WI38 (cell line): ENCODE data around the gene LHPP.
"Not testable (repeated sequence)": the region's sequence is repeated elsewhere in the genome, so short reads cannot be mapped to it uniquely, and the experiment has no call there.

Experiments
- H3K4me3 ChIP-seq: 2 replicates; pipeline ENCODE4 v1.5.1; 2011; ENCODE audit warnings: low read depth, mild to moderate bottlenecking, control low read depth, low read length
- TF ChIP-seq, protein P1 (sequence below): IDR thresholded peaks from 2 replicates; pipeline ENCODE4 v1.5.1; 2012; ENCODE audit warnings: low read depth, mild to moderate bottlenecking, control low read depth, low read length

LHPP gene

DNA sequence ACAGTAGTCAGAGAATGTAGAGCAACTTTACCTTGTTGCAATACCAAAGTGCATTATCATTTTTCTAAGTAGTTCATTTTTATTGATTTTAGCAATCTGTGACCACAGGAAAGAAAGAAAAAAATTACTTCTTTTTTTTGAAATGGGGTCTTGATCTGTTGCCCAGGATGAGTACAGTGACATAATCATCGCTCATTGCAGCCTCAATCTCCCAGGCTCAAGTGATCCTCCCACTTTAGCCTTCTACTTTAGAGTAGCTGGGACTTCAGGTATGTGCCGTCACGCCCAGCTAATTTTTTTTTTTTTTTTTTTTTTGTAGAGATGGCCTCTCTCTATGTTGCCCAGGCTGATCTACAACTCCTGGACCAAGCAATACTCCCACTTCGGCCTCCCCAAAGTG is 31.5 kb upstream of the LHPP start:
- H3K4me3 ChIP-seq, result no peak overlapping the region
- TF ChIP-seq, protein P1, sequence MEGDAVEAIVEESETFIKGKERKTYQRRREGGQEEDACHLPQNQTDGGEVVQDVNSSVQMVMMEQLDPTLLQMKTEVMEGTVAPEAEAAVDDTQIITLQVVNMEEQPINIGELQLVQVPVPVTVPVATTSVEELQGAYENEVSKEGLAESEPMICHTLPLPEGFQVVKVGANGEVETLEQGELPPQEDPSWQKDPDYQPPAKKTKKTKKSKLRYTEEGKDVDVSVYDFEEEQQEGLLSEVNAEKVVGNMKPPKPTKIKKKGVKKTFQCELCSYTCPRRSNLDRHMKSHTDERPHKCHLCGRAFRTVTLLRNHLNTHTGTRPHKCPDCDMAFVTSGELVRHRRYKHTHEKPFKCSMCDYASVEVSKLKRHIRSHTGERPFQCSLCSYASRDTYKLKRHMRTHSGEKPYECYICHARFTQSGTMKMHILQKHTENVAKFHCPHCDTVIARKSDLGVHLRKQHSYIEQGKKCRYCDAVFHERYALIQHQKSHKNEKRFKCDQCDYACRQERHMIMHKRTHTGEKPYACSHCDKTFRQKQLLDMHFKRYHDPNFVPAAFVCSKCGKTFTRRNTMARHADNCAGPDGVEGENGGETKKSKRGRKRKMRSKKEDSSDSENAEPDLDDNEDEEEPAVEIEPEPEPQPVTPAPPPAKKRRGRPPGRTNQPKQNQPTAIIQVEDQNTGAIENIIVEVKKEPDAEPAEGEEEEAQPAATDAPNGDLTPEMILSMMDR, result no peak

DNA sequence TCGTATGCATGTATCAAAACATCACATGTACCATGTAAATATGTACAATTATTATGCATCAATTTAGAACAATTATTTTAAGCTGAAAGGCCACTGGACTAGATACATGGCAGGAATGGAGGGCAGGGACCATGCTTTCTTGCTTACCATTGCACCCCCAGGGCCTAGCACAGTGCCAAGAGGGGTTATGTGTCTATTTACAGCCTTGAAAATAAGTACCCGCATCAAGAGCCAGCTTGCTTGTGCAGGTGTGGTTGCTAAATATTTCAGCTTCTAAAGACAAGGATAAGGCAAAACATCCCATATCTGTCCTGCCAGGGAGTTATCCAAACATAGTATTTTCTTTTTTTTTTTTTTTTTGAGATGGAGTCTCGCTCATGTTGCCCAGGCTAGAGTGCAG is 28.2 kb upstream of the LHPP start:
- no peak overlapping the region for H3K4me3 ChIP-seq
- TF ChIP-seq, protein P1, result no peak

- H3K4me3 ChIP-seq, result not testable (repeated sequence)
These were observed 25.9 kb upstream of the LHPP start for GRCh38 chr10:124435683-124436082.

GRCh38 chr10:124436191-124436638 is 25.4 kb upstream of the LHPP start:
- H3K4me3 ChIP-seq, result no peak overlapping the region
- TF ChIP-seq, protein P1, result no peak

GRCh38 chr10:124441694-124442093 is 19.9 kb upstream of the LHPP start:
- not testable (repeated sequence) for H3K4me3 ChIP-seq

- no peak overlapping the region for H3K4me3 ChIP-seq
- TF ChIP-seq, protein P1, result no peak
These were observed 14.5 kb upstream of the LHPP start for GRCh38 chr10:124446830-124447750.

GRCh38 chr10:124447751-124448466 is 13.7 kb upstream of the LHPP start:
- H3K4me3 ChIP-seq, result no peak overlapping the region
- TF ChIP-seq, protein P1, result no peak

- H3K4me3 ChIP-seq, result no peak overlapping the region
- TF ChIP-seq, protein P1, result no peak
These were observed 12.9 kb upstream of the LHPP start for GRCh38 chr10:124448696-124449169.
